SK-N-SH (cell line): ENCODE results near the gene ANKRD62. TPM values are rescaled to one million over a fixed set of nuclear protein-coding genes. Genes with fewer than 3 reads are reported as not detected.

Source experiments
- CTCF ChIA-PET: fragments of 300-600, 350-600 bp; formaldehyde crosslinking; extraction: SDS; loops from one replicate; lab custom pipeline; 2021; lab: Yijun Ruan, JAX
- POLR2A ChIA-PET: fragments of 350-600 bp; sonication (Branson Sonifier 250); formaldehyde crosslinking; extraction: SDS; loops from one replicate; lab custom pipeline; 2020; ENCODE audit warnings: antibody characterized with exemption, inconsistent platforms; lab: Yijun Ruan, JAX
- DNase-seq: peaks from one replicate; pipeline ENCODE4 v3.0.0; 2012
- H2AFZ ChIP-seq: fragments of 200-600 bp; sonication (generic); 2 replicates; pipeline ENCODE4 v1.8.1; 2016; ENCODE audit warnings: antibody characterized with exemption, mild to moderate bottlenecking, low read depth
- H3F3A ChIP-seq: fragments of 200-600 bp; sonication (generic); replicated peaks from 2 replicates; pipeline ENCODE3; 2016; ENCODE audit warnings: antibody characterized with exemption, mild to moderate bottlenecking; ENCODE audit not compliant: insufficient read depth
- H3K27ac ChIP-seq, 2 experiments: fragments of 200-500 bp in 1 of 2; fragments of 200-600 bp in 1 of 2; sonication (Bioruptor generic) in 1 of 2; sonication (generic), shearing (Covaris generic) in 1 of 2; 2 replicates each; pipeline versions ENCODE4 v1.5.1 to v1.6.1; 2014 to 2016; ENCODE audit warnings: low read depth in 2 of 2, inconsistent platforms in 1 of 2, low read length in 1 of 2, mild to moderate bottlenecking in 1 of 2, mixed read lengths in 1 of 2
- H3K27me3 ChIP-seq: fragments of 200-600 bp; sonication (generic), shearing (Covaris generic); 2 replicates; pipeline ENCODE4 v1.6.1; 2016; ENCODE audit warnings: mixed run types; ENCODE audit not compliant: insufficient read depth
- H3K36me3 ChIP-seq, 2 experiments: fragments of 200-500 bp in 1 of 2; fragments of 200-600 bp in 1 of 2; sonication (Bioruptor generic) in 1 of 2; sonication (generic) in 1 of 2; replicated peaks in 1 of 2; 2 replicates each; pipeline versions ENCODE3 to v1.5.1; 2014 to 2016; ENCODE audit warnings: low read length in 1 of 2, mild to moderate bottlenecking in 1 of 2; ENCODE audit not compliant: insufficient read depth in 2 of 2, control insufficient read depth in 1 of 2
- H3K4me1 ChIP-seq, 2 experiments: fragments of 200-500 bp in 1 of 2; fragments of 200-600 bp in 1 of 2; sonication (Bioruptor generic) in 1 of 2; sonication (generic), shearing (Covaris generic) in 1 of 2; 2 replicates each; pipeline versions ENCODE4 v1.5.1 to v1.6.1; 2014 to 2016; ENCODE audit warnings: low read depth in 1 of 2, low read length in 1 of 2, mixed run types in 1 of 2; ENCODE audit not compliant: insufficient read depth in 2 of 2, control insufficient read depth in 1 of 2
- H3K4me2 ChIP-seq: fragments of 200-600 bp; sonication (generic), shearing (Covaris generic); 2 replicates; pipeline ENCODE4 v1.6.1; 2017; ENCODE audit warnings: mixed run types
- H3K4me3 ChIP-seq, 2 experiments: fragments of 200-500 bp in 1 of 2; fragments of 200-600 bp in 1 of 2; sonication (Bioruptor generic) in 1 of 2; sonication (generic), shearing (Covaris generic) in 1 of 2; 2 replicates each; pipeline versions ENCODE4 v1.5.1 to v1.8.1; 2014 to 2016; ENCODE audit warnings: low read depth in 2 of 2, inconsistent platforms in 1 of 2, low read length in 1 of 2, mild to moderate bottlenecking in 1 of 2, mixed read lengths in 1 of 2, moderate library complexity in 1 of 2
- H3K79me2 ChIP-seq: fragments of 200-600 bp; sonication (generic); 2 replicates; pipeline ENCODE4 v1.8.1; 2017; ENCODE audit warnings: mild to moderate bottlenecking; ENCODE audit not compliant: insufficient read depth
- H3K9ac ChIP-seq: fragments of 200-600 bp; sonication (generic); 2 replicates; pipeline ENCODE4 v1.6.1; 2017; ENCODE audit warnings: mixed run types
- H3K9me2 ChIP-seq: fragments of 200-600 bp; sonication (generic); 2 replicates; pipeline ENCODE4 v1.6.1; 2017; ENCODE audit warnings: mixed run types
- H3K9me3 ChIP-seq: fragments of 200-600 bp; sonication (generic); 2 replicates; pipeline ENCODE4 v1.6.1; 2017; ENCODE audit warnings: mixed run types, mild to moderate bottlenecking, moderate library complexity
- H4K20me1 ChIP-seq: fragments of 200-600 bp; sonication (generic); 2 replicates; pipeline ENCODE4 v1.6.1; 2017; ENCODE audit warnings: mild to moderate bottlenecking, mixed run types; ENCODE audit not compliant: insufficient read depth
- EP300 ChIP-seq, 2 experiments: IDR thresholded peaks; 2 replicates each; pipeline versions ENCODE4 v1.4.0 to v1.6.1; 2012; ENCODE audit warnings: borderline replicate concordance in 1 of 2, low read depth in 1 of 2, low read length in 1 of 2
- EZH2phosphoT487 ChIP-seq: fragments of 200-600 bp; sonication (generic); IDR thresholded peaks from 2 replicates; pipeline ENCODE4 v1.6.1; 2017; ENCODE audit warnings: low read depth, mixed run types, mild to moderate bottlenecking, antibody characterized with exemption, moderate library complexity, borderline replicate concordance
- FOSL2 ChIP-seq: IDR thresholded peaks from 2 replicates; pipeline ENCODE4 v1.4.0; 2012; ENCODE audit warnings: low read depth, mild to moderate bottlenecking, moderate library complexity, borderline replicate concordance
- FOXJ3 ChIP-seq: sonication (generic); formaldehyde crosslinking; IDR thresholded peaks from 2 replicates; pipeline ENCODE4 v1.5.1; 2020; ENCODE audit warnings: mild to moderate bottlenecking, missing genetic modification reagents
- GATA2 ChIP-seq: sonication (generic); formaldehyde crosslinking; IDR thresholded peaks from 2 replicates; pipeline ENCODE4 v1.5.0; 2020; ENCODE audit warnings: mild to moderate bottlenecking, missing genetic modification reagents
- MXI1 ChIP-seq: IDR thresholded peaks from 2 replicates; pipeline ENCODE4 v1.6.1; 2012; ENCODE audit warnings: mild to moderate bottlenecking, low read depth, low read length, improper control_type of control experiment
- NFIC ChIP-seq: IDR thresholded peaks from 2 replicates; pipeline ENCODE4 v1.4.0; 2012; ENCODE audit warnings: borderline replicate concordance
- PBX3 ChIP-seq: IDR thresholded peaks from 2 replicates; pipeline ENCODE4; 2012
- REST ChIP-seq: IDR thresholded peaks from 2 replicates; pipeline ENCODE4 v1.6.1; 2012; ENCODE audit warnings: mild to moderate bottlenecking, low read depth, low read length, moderate library complexity
- RFX5 ChIP-seq: IDR thresholded peaks from 2 replicates; pipeline ENCODE4 v1.6.1; 2012; ENCODE audit warnings: mild to moderate bottlenecking, improper control_type of control experiment, low read length
- SMC3 ChIP-seq: IDR thresholded peaks from 2 replicates; pipeline ENCODE4 v1.6.1; 2012; ENCODE audit warnings: low read depth, low read length, improper control_type of control experiment
- WGBS: methylation state at CpG from one replicate; pipeline ENCODE4 v1.1.6; 2017; ENCODE audit warnings: low lambda C conversion rate; 5-methylcytosine and 5-hydroxymethylcytosine counted together
- polyA plus RNA-seq, 3 experiments: library from polyadenylated mRNA; depleted of rRNA; stranded (reverse); fragments of >200 nt; gene quantifications; 2 replicates each; pipeline ENCODE4 v1.2.3, GENCODE V29; 2012

ANKRD62 gene
- polyA plus RNA-seq, 1 of the 3 experiments (the other 2 are of a cell fraction) = not detected

- Histone ChIP-seq H3K9ac (no peak overlapping the region), H3K79me2 (no peaks in the 10 kb centered on the region), H3K36me3 (no peaks in the 10 kb centered on the region), H3F3A (no peaks in the 10 kb centered on the region), H3K4me3 (no peak overlapping the region), H3K27ac (no peak overlapping the region), H3K4me1 (peaks cover 0 to 14% of the 10 kb centered on the region in 2 experiments; a peak in 1 of 4 replicates), H3K9me3 (no peaks in the 10 kb centered on the region), H3K27me3 (no peaks in the 10 kb centered on the region), H3K9me2 (no peaks in the 10 kb centered on the region), H3K4me2 (no peak overlapping the region), H4K20me1 (no peaks in the 10 kb centered on the region), H2AFZ (no peak overlapping the region)
- ChIA-PET POLR2A (no interaction called here), CTCF (interaction anchor here (1.5 kb wide), 1 partner anchor 26 kb away, joined by 3 read pairs; no protein-coding TSS in a partner anchor)
- no peak for TF ChIP-seq MXI1
- no peak for TF ChIP-seq FOXJ3 (CRISPR knock-in tag)
- TF ChIP-seq SMC3 = no peak
- no peak for TF ChIP-seq EP300 (IDR thresholded peaks at IDR 0.05; ENCODE audit: borderline replicate concordance in 1 of 2, low read depth in 1 of 2, low read length in 1 of 2)
- TF ChIP-seq PBX3 = no peak
- TF ChIP-seq REST = no peak
- TF ChIP-seq EZH2phosphoT487 = no peak
- TF ChIP-seq RFX5 = no peak
- TF ChIP-seq FOSL2 = no peak
- TF ChIP-seq GATA2 (CRISPR knock-in tag) = no peak
- 64% methylated on average over 3 of the region's 7 CpGs for WGBS
- DNase-seq = no peak
Observed at GRCh38 chr18:12064086-12064763, 29.4 kb upstream of the ANKRD62 start.

DNA sequence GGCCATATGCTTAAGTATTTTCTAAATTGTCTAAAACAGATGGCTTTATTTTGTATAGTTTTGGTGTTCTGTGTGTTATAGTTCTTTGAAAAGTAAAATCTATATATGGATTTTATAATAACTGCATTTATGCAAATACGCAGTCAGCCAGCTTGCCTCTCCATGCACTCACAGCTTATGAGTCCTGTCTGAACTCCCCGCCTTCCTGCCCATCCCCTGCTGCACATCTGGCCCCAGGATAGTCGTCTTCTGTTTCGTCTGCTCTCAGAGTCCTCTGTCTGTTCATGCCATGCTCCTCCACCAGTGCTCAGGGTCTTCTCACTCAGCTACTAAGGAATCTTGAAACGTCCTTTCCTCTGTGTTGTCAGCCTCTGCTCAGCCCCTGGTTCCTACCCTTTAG, 28.2 kb upstream of the ANKRD62 start:
- H2AFZ ChIP-seq = no peak overlapping the region
- no peaks in the 10 kb centered on the region for H3F3A ChIP-seq
- CTCF ChIA-PET = interaction anchor here (1.5 kb wide), 1 partner anchor 27 kb away, joined by 3 read pairs; no protein-coding TSS in a partner anchor
- no peak for TF ChIP-seq GATA2 (CRISPR knock-in tag)
- TF ChIP-seq NFIC = no peak
- POLR2A ChIA-PET = interaction anchor here (0.6 kb wide), 1 partner anchor 1648 kb away, joined by 3 read pairs; no protein-coding TSS in a partner anchor
- H3K4me2 ChIP-seq = no peak overlapping the region
- no peaks in the 10 kb centered on the region for H3K36me3 ChIP-seq
- H3K9me2 ChIP-seq = no peaks in the 10 kb centered on the region
- WGBS = 53% methylated on average over 5 of the region's 5 CpGs
- H3K4me3 ChIP-seq = no peak overlapping the region
- H3K27ac ChIP-seq = no peak overlapping the region
- no peak overlapping the region for H3K9ac ChIP-seq
- H3K79me2 ChIP-seq = no peaks in the 10 kb centered on the region
- H4K20me1 ChIP-seq = no peaks in the 10 kb centered on the region
- no peaks in the 10 kb centered on the region for H3K9me3 ChIP-seq
- peaks cover 0 to 6% of the 10 kb centered on the region in 2 experiments; a peak in 1 of 4 replicates for H3K4me1 ChIP-seq
- no peak for DNase-seq
- no peaks in the 10 kb centered on the region for H3K27me3 ChIP-seq
